Stimulated activated CD4-positive, alpha-beta T cell treated with anti-CD3 and anti-CD28 coated beads, Interleukin-12 subunit alpha, Interleukin-12 subunit beta, amount 100 ng/mL, for 4 hours (primary cell): ENCODE results near the gene EIF1AX.

Source experiments
- DNase-seq: peaks from one replicate; pipeline ENCODE4 v3.0.0-alpha.2; 2020

EIF1AX gene

GRCh38 chrX:20124964-20125363 is 16.7 kb downstream of the EIF1AX start:
- no peak for DNase-seq

- DNase-seq: no peak
Measured at GRCh38 chrX:20118065-20118824, 23.4 kb downstream of the EIF1AX start.

GRCh38 chrX:20116577-20117240 is 24.9 kb downstream of the EIF1AX start, which contains the start of gene MAP7D2:
MAP7D2 (minus strand) TSS chrX:20116907; CDS start chrX:20116879, 28 bp downstream.
- no peak for DNase-seq

- DNase-seq: no peak
Measured at GRCh38 chrX:20116087-20116576, 25.5 kb downstream of the EIF1AX start.

- DNase-seq: no peak
Measured at GRCh38 chrX:20112022-20112774, 29.4 kb downstream of the EIF1AX start.

GRCh38 chrX:20111271-20111670 is 30.4 kb downstream of the EIF1AX start:
- DNase-seq: no peak

- DNase-seq: no peak
Measured at GRCh38 chrX:20101934-20102581, 39.6 kb downstream of the EIF1AX start.

- no peak for DNase-seq
Measured at GRCh38 chrX:20091499-20091898, 50.1 kb downstream of the EIF1AX start.

GRCh38 chrX:20089845-20090244 is 51.8 kb downstream of the EIF1AX start:
- DNase-seq: no peak

- DNase-seq: no peak
Measured at GRCh38 chrX:20080277-20080676, 61.4 kb downstream of the EIF1AX start.
